NOMO-1 treated with DMSO at 0.1 percent for 48 hours (cell line): Measurements from ENCODE around the gene ANXA5.
"Not testable (repeated sequence)": the region's sequence is repeated elsewhere in the genome, so short reads cannot be mapped to it uniquely, and the experiment has no call there.

ENCODE experiments used
- DNase-seq: peaks from one replicate; lab custom pipeline; 2025; ENCODE audit not compliant: unreplicated experiment; lab: John Stamatoyannopoulos, UW

ANXA5 gene

GRCh38 chr4:121696581-121697461, at the start of gene ANXA5:
ANXA5 (minus strand) TSS chr4:121696980; CDS start chr4:121696589, 391 bp downstream.
- peak; percentile 71 for DNase-seq

GRCh38 chr4:121742794-121743193, 46.0 kb upstream of the ANXA5 start:
- DNase-seq = no peak

GRCh38 chr4:121741751-121742150, 45.0 kb upstream of the ANXA5 start:
- no peak for DNase-seq

GRCh38 chr4:121740796-121741409, 44.1 kb upstream of the ANXA5 start:
- no peak for DNase-seq

- DNase-seq = no peak
Observed at GRCh38 chr4:121739575-121739974, 42.8 kb upstream of the ANXA5 start.

- no peak for DNase-seq
Observed at GRCh38 chr4:121738780-121739535, 42.2 kb upstream of the ANXA5 start.

GRCh38 chr4:121737846-121738554, 41.2 kb upstream of the ANXA5 start:
- no peak for DNase-seq

- DNase-seq = no peak
Observed at GRCh38 chr4:121736735-121737351, 40.1 kb upstream of the ANXA5 start.

GRCh38 chr4:121734571-121734970, 37.8 kb upstream of the ANXA5 start:
- no peak for DNase-seq

- no peak for DNase-seq
Observed at GRCh38 chr4:121733942-121734341, 37.2 kb upstream of the ANXA5 start.

- DNase-seq = not testable (repeated sequence)
Observed at GRCh38 chr4:121729753-121730152, 33.0 kb upstream of the ANXA5 start.

- DNase-seq = no peak
Observed at GRCh38 chr4:121728798-121729226, 32.0 kb upstream of the ANXA5 start.

GRCh38 chr4:121728066-121728465, 31.3 kb upstream of the ANXA5 start:
- DNase-seq = no peak

GRCh38 chr4:121726642-121727268, 30.0 kb upstream of the ANXA5 start:
- peak; percentile 53 for DNase-seq

- DNase-seq = no peak
Observed at GRCh38 chr4:121724671-121725070, 27.9 kb upstream of the ANXA5 start.

DNA sequence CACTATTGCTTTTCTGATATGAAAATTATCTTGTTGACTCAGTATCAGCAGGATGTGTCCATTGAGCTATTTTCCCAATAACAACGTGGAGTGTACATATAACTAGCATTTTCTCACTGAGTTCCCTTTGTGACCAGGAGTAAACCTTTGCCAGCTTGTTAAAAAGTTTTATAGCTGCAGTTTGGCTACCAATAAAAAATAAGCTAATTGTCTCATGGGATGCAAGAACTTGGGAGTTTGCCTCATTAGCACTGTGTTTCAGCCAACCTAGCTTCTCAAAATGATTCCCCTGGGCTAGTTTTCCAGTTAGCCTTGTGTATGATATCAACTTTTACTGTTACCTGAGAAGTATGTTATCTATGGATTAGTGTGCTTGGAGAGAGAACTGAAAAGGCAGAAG, 24.9 kb upstream of the ANXA5 start:
- no peak for DNase-seq

- DNase-seq = no peak
Observed at GRCh38 chr4:121720109-121720508, 23.3 kb upstream of the ANXA5 start.

- DNase-seq = no peak
Observed at GRCh38 chr4:121717680-121718237, 21.0 kb upstream of the ANXA5 start.

GRCh38 chr4:121714548-121714947, 17.8 kb upstream of the ANXA5 start:
- DNase-seq = no peak

- no peak for DNase-seq
Observed at GRCh38 chr4:121712783-121713182, 16.0 kb upstream of the ANXA5 start.
